ENCODE measurements around the gene RBFOX2. TPM values are rescaled to one million over a fixed set of nuclear protein-coding genes. Genes with fewer than 3 reads are reported as not detected.
A peak's percentile ranks its signal among the peaks of the same experiment; 100 is the strongest.
"Not testable (repeated sequence)": the region's sequence is repeated elsewhere in the genome, so short reads cannot be mapped to it uniquely, and the experiment has no call there.

The RBFOX2 gene
- total and polyA plus RNA-seq, 4 donors: 14.2 to 53.6 (median 25.6) TPM

- TF ChIP-seq CTCF (IDR thresholded peaks at IDR 0.05; ENCODE audit: low read depth, low read length, missing input control) (no peak), RXRA (IDR thresholded peaks at IDR 0.05) (no peak)
Observed at GRCh38 chr22:35995772-35996171, 32.9 kb downstream of the RBFOX2 start (continued).

GRCh38 chr22:35995348-35995747 lies 33.3 kb downstream of the RBFOX2 start:
- Histone ChIP-seq H3K27me3 (ENCODE audit: control insufficient read depth in 4 of 4, insufficient read depth in 4 of 4, low read length in 3 of 4) (no peaks in the 10 kb centered on the region), H3K27ac (ENCODE audit: low read depth in 1 of 2, low read length in 2 of 2) (peak overlapping the region; percentile 51), H3K9me3 (ENCODE audit: control insufficient read depth in 4 of 4, low read length in 3 of 4) (no peaks in the 10 kb centered on the region), H3K4me1 (ENCODE audit: control insufficient read depth in 4 of 4, insufficient read depth in 4 of 4, low read length in 3 of 4) (peaks cover 6 to 51% (median 32%) of the 10 kb centered on the region in 4 donors), H3K4me3 (ENCODE audit: low read depth in 1 of 3, low read length in 3 of 3) (no peak overlapping the region), H3K9ac (ENCODE audit: low read depth in 1 of 2, low read length in 2 of 2) (no peak overlapping the region), H3K36me3 (ENCODE audit: control insufficient read depth in 4 of 4, insufficient read depth in 3 of 4, low read depth in 1 of 4, low read length in 3 of 4) (no peaks in the 10 kb centered on the region)
- WGBS: 80% methylated on average over 7 of the region's 7 CpGs
- TF ChIP-seq REST (IDR thresholded peaks at IDR 0.05): no peak
- TF ChIP-seq TAF1 (conservative IDR thresholded peaks at IDR 0.05): no peak
- no peak for TF ChIP-seq ZBTB33 (IDR thresholded peaks at IDR 0.05)
- TF ChIP-seq YY1 (IDR thresholded peaks at IDR 0.05): no peak
- no peak for TF ChIP-seq EGR1 (IDR thresholded peaks at IDR 0.05; ENCODE audit: low read depth in 2 of 2)
- TF ChIP-seq RAD21 (IDR thresholded peaks at IDR 0.05): no peak
- no peak for DNase-seq (ENCODE audit: low spot score)

- H3K27me3 ChIP-seq (ENCODE audit: control insufficient read depth in 4 of 4, insufficient read depth in 4 of 4, low read length in 3 of 4); H3K36me3 ChIP-seq (ENCODE audit: control insufficient read depth in 4 of 4, insufficient read depth in 3 of 4, low read depth in 1 of 4, low read length in 3 of 4); H3K9me3 ChIP-seq (ENCODE audit: control insufficient read depth in 4 of 4, low read length in 3 of 4); H3K9ac ChIP-seq (ENCODE audit: low read depth in 1 of 2, low read length in 2 of 2); DNase-seq (ENCODE audit: low spot score); H3K4me3 ChIP-seq (ENCODE audit: low read depth in 1 of 3, low read length in 3 of 3): not testable (repeated sequence)
- peak in 1 of 2 donors; percentile 59 for TF ChIP-seq JUND (IDR thresholded peaks at IDR 0.05)
- peak; percentile 3 for TF ChIP-seq MAX (IDR thresholded peaks at IDR 0.05)
- peak; percentile 88 to 89 for TF ChIP-seq HNF4A (conservative IDR thresholded peaks at IDR 0.05)
- peak; percentile 71 for TF ChIP-seq HNF4G (IDR thresholded peaks at IDR 0.05)
- peak in 1 of 2 donors; percentile 33 for TF ChIP-seq RAD21 (IDR thresholded peaks at IDR 0.05)
- peak; percentile 21 for TF ChIP-seq ATF3 (IDR thresholded peaks at IDR 0.05)
- TF ChIP-seq RXRA (IDR thresholded peaks at IDR 0.05): peak; percentile 54 to 55
- 33% methylated on average over 5 of the region's 5 CpGs for whole genome bisulfite sequencing
- peaks cover 9 to 61% (median 40%) of the 10 kb centered on the region in 4 donors for H3K4me1 ChIP-seq (ENCODE audit: control insufficient read depth in 4 of 4, insufficient read depth in 4 of 4, low read length in 3 of 4)
- peak overlapping the region; percentile 38 to 70 for H3K27ac ChIP-seq (ENCODE audit: low read depth in 1 of 2, low read length in 2 of 2)
Observed at GRCh38 chr22:35993727-35994126, 34.9 kb downstream of the RBFOX2 start.
